CD4-positive, alpha-beta T cell treated with Interleukin-1 beta for 1 hour (primary cell): ENCODE measurements around the gene LRCH4.

Experiments
- DNase-seq, 2 donors: peaks; one replicate each; pipeline ENCODE4 v3.0.0-alpha.2; 2020 to 2022

Gene LRCH4, protein sequence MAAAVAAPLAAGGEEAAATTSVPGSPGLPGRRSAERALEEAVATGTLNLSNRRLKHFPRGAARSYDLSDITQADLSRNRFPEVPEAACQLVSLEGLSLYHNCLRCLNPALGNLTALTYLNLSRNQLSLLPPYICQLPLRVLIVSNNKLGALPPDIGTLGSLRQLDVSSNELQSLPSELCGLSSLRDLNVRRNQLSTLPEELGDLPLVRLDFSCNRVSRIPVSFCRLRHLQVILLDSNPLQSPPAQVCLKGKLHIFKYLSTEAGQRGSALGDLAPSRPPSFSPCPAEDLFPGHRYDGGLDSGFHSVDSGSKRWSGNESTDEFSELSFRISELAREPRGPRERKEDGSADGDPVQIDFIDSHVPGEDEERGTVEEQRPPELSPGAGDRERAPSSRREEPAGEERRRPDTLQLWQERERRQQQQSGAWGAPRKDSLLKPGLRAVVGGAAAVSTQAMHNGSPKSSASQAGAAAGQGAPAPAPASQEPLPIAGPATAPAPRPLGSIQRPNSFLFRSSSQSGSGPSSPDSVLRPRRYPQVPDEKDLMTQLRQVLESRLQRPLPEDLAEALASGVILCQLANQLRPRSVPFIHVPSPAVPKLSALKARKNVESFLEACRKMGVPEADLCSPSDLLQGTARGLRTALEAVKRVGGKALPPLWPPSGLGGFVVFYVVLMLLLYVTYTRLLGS

DNA sequence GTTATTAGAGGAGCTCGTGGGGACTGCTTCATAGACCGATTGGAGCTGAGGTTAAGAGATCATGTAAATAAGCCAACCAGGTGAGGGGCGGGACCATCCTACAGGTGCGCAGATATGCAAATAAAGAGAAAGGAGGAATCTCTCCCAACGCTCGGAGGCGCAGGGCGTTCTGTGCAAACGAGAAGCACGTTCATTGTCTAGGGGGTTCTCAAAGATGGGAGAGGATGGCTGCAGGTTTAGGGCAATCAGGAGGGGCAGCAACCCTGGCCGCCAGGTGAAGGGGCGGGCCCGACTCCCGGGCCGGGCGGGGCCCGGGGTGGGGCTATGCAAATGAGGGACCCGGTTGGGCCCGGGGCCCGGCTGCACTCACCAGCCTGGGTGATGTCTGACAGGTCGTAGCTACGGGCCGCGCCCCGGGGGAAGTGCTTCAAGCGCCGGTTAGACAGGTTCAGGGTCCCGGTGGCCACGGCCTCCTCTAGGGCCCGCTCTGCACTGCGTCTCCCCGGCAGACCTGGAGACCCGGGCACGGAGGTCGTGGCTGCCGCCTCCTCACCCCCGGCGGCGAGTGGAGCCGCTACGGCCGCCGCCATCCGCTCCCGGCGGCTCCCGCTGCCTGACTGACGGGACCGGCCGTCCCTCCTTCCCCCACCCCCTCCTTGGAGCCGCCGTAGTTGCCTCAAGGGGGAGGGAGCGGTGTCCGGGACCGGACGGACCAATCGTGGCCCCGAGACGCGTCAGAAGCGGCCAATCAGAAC, at the start of gene LRCH4:
Gene LRCH4, minus strand, starts transcription at position 619 of the 755 bp plus-strand sequence. Its CDS starts 29 bp downstream, at position 590.
- peak; percentile 61 to 65 for DNase-seq

DNA sequence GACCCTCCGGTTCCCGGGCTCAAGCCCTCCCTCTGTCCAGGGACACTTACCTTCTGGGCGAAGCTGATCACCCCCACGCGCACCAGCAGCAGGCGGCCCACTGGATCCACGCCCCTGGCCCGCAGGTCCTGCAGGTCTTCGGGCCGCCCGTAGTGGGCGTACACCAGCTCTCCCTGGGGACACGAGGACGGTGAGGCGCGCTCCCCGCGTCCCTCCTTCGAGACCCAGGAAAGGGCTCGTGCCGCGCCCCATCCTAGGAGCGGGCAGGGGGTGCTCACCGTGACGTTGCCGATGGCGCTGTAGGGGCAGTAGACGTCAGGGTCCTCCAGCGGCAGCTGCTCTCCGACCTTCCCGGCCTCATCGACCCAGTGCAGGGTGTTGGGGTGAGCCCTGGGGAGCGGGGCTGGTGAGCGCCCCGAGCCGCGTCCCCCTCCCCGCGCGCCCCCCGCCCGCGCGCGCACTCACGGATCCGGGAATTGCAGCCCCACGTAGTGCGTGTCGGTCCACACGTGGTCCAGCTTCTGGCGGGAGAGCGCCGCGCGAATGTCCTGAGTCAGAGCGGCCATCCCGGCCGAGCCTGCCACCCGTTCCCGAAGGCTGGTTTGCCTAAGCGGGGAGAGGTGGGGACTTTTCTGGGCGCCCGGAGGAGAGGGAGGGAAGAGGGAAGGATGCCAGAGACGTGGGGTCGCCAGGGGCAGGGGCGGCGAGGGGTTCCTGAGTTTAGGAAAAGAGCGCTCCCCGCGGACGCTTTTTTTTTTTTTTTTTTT, 47.2 kb upstream of the LRCH4 start:
- peak; percentile 59 to 67 for DNase-seq

DNA sequence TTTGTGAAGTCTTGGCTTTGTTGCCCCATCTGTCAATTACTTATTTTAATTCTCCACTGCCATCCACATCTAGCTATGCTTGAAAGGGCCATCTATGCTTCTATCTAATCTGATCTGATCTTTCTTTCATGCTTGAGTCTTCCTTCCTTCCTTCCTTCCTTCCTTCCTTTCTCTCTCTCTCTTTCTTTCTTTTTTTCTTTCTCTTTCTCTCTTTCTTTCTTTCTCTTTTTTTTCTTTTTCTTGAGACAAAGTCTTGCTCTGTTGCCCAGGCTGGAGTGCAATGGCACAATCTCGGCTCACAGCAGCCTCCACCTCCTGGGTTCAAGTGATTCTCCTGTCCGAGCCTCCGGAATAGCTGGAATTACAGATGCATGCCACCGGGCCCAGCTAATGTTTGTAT, 44.1 kb upstream of the LRCH4 start:
- DNase-seq: no peak

DNA sequence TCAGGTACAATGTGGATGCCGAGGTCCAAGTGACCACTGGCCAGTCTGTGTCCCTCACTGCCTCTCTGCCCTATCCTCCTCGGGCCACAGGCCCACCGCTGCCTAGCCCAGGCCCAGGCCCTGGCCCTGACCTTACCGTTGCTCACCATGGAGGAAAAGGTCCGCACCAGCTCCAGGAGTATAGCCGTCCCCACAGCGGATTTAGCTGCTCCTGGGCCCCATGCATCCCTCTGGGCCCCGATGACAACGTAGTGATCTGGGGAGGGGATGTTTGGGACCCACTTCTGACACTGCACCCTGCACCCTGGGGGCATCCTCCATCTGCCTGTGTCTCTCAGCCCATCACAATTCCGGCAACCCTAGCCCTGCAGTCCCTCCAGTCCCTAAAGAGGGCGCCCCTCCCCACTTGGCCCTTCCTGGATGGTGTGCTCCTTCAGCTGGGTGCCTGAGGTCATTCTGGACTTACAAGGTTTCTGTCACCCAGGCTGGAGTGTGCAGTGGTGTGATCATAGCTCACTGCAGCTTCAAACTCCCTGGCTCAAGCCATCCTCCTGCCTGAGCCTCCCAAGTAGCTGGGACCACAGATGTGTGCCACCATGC, 43.3 kb upstream of the LRCH4 start:
- peak in 1 of 2 donors; percentile 16 for DNase-seq

DNA sequence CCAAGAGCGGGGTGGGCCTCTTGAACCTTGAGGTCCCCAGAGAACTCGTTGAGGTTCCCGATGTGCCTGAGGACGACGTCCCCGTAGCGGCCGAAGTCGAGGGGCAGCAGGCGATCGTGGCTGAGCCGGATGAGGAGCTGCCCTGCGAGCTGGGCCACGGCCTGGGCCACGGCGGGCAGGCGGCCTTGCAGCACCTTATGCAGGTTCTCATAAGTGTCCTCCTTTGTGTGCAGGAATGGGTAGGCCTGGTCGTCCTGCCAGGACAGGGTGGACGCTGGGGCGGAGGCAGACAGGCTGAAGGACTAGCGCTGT, 41.3 kb upstream of the LRCH4 start:
- DNase-seq: no peak

DNA sequence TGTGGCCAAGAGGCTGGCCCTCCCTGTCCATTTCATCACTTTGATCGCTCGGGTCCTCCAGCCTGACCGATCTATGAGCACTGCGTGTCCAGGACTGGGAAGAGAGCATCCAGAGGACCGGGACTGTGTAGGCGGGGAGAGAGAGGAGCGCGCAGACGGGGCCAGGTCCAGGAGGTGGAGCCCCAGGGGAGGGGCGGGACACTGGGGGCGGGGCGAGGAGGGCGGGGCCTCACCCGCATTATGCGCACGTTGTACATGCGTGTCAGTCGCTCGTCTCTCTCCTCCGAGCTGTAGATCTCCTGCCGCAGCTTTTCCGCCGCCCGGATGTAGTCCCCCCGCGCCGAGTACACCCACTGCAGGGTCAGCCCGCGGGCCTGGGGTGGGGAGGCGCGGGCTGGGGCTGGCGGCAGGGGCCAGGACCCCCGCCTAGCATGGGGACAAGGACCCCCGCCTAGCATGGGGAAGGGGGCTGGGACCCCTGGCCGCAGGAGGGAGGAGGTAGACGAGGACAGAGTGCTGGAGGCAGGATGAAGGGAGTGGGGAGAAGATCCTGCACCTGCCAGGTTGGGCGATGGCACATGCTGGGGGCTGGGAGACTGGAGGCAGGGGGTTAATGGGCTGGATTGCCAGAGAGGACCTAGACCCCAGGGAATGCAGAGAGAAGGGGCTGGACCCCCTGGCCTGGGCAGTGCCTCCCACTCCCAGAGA, 40.8 kb upstream of the LRCH4 start:
- DNase-seq: peak; percentile 92

DNA sequence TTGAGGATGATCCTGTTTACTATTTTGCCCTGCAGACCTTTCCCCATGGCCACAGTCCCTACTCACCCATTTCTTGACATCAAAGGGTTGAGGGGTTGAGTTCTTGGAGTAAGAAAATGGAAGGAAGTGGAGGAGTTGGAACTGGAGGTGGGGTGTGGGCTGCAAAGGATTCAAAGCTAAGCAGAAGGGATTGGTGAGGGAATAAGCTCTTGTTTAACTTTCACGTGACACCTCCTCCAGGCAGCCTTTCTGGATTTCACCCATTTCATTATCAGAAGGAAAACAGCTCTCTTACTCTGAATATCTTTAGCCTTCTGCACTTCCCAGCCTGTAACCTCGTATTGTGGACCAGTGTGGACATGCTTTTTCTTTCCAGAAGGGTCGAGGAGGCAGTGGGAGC, 40.1 kb upstream of the LRCH4 start:
- DNase-seq: no peak

DNA sequence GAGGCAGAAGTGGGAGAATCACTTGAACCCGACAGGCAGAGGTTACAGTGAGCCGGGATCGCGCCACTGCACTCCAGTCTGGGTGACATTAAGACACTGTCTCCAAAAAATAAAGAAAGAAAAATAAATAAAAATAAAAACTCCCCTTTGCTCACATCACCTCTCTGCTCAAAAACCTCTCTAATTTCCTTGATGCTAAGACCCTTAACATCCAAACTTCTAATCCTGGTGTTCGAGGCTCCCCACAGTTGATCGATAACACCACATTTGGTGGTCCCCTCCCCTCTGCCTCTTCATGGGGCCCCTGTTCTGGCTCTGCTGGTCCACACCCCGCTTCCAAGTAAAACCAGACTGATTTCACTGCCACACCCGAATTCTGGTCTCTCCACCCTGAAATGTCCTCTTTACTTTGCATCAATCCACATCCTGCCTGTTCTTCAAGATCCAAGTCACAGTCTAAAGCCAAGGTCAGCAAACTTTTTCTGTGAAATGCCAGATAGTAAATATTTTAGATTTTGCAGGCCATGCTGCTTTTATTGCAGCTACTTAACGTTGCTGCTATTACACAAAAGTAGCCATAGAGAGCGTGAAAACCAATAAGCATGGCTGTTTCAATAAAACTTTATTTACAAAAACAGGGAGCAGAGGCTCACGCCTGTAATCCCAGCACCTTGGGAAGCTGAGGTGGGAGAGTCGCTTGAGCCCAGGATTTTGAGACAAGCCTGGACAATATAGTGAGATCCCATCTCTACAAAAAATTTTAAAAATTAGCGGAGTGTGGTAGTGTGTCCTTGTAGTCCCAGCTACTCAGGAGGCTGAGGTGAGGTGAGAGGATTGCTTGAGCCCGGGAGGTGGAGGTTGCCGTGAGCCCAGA, 38.3 kb upstream of the LRCH4 start:
- no peak for DNase-seq

DNA sequence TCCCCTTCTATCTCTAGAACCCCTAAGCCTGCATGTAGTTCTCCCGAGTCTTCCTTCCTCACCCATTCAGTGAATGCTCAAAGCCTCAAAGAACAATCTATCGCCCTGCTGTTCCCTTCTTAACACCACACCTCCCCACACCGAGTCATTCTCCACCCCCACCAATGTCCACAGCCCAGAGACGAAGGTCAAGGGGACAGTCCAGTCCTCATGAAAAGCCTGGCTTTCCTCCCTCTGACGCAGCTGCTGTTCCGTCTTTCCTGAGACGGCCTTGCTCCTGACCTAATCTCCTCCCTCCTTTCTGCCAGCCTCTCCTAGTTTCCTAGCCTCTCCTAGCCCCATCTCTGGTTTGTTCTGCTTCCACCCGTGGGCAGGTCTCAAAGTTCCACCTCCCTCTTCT, 35.6 kb upstream of the LRCH4 start:
- no peak for DNase-seq

DNA sequence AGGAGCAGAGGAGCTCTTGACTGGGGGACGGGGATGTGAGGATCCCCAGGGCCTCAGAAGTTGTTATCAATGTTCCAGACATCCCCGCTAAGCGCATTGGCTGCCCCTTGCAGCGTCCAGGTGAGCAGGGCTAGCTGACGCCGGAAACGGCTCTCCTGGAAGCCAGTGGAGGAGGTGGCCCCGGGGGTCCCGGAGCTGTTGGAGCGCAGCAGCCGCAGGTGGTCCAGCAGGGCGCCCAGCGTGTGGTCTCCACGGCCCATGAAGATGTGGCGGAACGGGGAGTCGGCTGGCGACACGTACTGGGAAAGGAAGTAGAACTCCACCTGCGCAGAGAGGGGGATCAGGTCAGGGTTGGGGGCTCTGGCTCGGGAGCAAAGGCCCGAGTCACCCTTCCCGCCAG, 34.9 kb upstream of the LRCH4 start:
- DNase-seq: no peak

DNA sequence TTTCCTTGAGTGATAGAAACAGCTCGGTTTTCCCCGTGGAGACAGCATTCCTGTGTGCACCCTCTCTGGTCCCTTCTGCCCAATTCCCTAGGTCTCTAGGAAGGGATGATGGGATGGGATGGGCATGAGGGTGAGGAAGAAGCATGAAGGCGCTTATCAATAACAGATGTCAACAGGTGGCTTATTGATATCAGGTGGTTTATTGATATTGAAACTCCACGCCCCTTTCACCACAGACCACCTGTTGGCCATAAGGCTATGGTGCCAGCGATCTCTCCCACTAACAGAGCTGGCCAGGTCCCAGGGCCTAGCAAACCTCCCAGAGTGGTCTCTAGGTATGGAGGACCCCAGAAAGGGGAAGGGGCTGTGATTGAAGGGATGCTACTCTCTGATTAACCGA, 34.3 kb upstream of the LRCH4 start:
- no peak for DNase-seq

DNA sequence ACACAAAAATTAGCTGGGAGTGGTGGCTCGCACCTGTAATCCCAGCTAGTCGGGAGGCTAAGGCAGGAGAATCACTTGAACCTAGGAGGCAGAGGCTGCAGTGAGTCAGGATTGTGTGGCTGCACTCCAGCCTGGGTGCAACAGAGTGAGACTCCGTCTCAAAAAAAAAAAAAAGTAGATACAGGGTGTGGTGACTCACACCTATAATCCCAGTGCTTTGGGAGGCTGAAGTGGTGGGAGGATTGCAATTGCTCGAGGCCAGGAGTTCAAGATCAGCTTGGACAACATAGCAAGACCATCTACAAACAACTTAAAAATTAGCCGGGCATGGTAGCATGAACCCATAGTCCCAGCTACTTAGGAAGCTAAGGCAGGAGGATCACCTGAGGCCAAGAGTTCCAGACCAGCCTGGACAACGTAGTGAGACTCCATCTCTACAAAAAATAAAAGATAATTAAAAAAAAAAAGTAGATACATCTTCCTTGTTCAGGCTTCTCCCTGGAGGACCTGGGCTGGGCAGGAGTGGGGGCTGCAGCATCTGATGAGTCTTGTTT, 28.5 kb upstream of the LRCH4 start:
- no peak for DNase-seq

DNA sequence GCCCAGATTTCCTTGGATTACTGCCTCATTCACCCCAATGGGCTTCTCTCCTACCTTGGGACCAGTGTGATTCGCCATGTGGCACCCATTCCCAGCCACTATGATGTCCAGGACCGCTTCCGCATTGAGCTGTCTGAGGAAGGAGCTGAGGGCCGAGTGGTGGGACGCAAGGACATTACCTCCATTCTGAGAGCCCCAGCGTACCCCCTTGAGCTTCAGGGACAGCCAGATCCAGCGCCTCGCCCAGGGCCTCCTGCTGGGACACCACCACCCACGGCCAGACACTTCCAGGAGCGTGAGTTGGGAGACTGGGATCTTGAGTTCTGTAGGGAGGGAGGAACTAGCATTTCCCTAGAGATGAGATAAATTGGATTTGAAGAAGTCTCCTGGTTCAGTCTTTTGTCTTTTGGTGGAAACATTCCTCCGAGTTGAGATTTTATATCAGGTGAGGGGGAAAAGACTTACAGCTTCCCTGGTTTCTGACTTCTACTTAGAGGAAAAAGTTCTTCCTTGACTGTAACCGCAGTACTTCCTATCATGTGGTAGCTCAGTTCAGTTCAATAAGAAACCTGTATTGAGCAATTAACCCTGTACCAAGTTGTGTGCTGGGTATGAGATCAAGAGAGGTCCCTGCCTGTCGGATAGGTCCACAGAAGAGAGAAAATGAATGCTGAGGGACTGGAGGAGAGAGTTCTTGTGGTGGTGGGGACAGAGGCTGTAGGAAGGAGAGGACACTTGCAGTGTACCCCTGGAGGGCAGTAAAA, 27.7 kb upstream of the LRCH4 start:
- peak in 1 of 2 donors; percentile 13 for DNase-seq

DNA sequence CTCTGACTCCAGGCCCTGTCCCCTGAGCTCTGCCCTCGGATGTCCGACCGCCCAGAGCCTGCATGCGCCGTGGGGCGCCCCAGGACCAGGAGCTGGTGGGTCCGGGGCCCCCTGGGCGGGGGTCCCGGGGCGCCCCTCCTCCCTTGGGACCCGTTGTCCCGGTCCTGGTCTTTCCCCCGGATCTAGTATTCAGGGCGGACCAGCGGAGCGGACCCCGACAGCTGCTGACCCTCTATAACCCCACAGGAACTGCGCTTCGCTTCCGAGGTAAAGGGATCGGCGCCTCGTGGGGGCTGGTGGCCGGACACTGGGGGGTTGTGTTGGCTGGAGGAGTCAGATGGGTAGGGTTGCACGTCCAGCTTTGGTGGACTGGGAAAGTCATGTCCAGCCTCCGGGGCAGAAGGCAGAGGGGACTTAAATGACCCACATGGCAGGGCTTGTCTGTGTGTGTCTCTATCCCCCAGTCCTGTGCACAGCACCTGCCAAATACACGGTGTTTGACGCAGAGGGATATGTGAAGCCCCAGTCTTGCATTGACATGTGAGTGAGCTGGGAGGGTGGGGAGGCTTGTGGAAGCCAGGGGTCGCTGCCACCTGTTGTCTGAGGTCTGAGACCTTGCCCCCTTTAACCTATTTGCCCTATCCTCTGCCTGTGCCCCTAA, 26.9 kb upstream of the LRCH4 start:
- DNase-seq: peak in 1 of 2 donors; percentile 22

DNA sequence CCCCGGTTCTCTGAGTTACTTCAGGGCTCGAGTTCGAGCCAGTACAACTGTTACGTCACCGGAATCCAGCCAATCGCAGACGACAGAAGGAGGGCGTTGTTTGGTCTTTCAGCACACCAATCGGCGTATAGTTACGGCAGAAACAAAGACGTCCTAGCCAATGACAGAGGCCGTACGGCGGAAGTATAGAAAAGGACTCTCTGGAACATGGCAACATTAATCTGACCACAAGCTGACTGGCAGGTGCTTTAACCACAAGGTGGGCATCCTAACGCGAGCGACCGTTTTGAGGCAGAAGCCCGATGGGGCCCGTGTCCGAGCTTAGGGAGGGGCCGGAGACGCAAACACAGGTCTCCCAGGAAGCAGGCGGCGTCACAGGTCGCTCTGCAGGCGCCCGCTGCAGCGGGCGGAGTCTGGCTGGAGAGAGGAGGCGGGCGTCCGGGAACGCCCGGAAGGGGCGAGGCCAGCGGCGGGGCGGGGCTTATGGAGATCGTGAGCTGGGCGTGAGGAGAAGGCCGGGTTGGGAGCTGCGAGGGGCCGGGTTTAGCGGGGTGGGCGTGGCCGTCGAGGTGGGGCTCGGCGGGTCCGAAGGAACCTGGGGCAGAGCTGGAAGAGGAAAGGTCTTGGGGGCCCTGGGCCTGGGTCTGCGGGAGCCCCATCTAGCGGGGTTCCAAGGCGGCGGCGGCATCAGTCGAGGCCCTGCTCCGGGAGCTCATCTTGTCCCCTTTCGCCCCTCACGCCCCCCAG, 26.2 kb upstream of the LRCH4 start, which contains the start of gene MOSPD3:
Gene MOSPD3, plus strand, starts transcription at position 558 of the 747 bp plus-strand sequence. CDS start 252 bp downstream, outside the sequence.
- peak; percentile 98 for DNase-seq

DNA sequence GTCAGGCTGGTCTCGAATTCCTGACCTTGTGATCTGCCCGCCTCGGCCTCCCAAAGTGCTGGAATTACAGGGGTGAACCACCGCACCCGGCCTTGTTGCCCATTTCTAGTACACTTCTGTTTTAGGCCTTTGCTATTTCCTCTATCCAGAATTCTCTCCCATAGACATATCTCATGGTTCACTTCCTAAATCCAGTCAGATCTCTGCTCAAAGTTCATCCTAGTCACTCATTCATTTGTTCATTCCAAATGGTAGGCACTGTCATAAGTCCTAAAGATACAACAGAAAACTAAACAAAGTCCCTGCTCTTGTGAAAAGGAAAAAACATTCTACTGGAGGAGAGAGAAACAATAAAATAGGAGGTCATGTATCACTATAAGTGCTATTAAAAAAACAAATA, 24.0 kb upstream of the LRCH4 start:
- DNase-seq: no peak

DNA sequence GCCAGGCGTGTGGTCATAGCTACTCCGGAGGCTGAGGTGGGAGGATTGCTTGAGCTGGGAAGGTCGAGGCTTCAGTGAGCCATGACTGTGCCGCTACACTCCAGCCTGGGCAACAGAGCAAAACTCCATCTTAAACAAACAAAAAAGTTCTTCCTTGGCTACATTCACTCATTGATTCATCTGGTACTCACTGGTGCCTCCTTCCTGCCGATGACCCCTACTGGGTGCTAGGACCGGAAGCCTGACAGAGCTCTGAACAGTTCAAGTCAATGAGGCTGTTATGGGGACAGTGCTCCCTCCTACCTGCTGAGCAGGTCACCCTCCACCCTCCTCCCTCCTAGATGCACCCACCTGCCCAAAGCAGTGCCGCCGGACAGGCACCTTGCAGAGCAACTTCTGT, 21.2 kb upstream of the LRCH4 start:
- DNase-seq: no peak

DNA sequence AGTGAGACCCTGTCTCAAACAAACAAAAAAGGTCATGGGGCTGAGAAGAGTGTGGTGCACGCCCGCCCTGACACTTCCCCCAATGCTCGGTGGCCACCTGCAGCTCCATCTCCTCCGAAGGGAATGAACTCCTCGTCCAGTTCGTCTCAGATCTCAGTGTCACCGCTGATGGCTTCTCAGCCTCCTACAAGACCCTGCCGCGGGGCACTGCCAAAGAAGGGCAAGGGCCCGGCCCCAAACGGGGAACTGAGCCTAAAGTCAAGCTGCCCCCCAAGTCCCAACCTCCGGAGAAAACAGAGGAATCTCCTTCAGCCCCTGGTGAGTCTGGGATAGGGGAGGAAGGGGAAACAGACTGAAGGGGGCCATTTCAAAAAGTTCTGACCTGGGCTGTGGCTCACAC, 20.4 kb upstream of the LRCH4 start:
- DNase-seq: no peak
